Ureter (tissue), 1 donor: ENCODE data around the gene STK11IP. TPM values are rescaled to one million over a fixed set of nuclear protein-coding genes. Genes with fewer than 3 reads are reported as not detected.

Experiments
- DNase-seq: peaks from one replicate; pipeline ENCODE4 v3.0.0-alpha.2; 2020; ENCODE audit warnings: low spot score
- total RNA-seq: library from RNA; stranded (reverse); gene quantifications from one replicate; pipeline ENCODE4 v1.2.4, GENCODE V29; 2023
- donor health status: DM: yes; HTN: yes; CAD: no.

The STK11IP gene
- total RNA-seq, 1 donor from 2014 or later = 39.5 TPM

DNA sequence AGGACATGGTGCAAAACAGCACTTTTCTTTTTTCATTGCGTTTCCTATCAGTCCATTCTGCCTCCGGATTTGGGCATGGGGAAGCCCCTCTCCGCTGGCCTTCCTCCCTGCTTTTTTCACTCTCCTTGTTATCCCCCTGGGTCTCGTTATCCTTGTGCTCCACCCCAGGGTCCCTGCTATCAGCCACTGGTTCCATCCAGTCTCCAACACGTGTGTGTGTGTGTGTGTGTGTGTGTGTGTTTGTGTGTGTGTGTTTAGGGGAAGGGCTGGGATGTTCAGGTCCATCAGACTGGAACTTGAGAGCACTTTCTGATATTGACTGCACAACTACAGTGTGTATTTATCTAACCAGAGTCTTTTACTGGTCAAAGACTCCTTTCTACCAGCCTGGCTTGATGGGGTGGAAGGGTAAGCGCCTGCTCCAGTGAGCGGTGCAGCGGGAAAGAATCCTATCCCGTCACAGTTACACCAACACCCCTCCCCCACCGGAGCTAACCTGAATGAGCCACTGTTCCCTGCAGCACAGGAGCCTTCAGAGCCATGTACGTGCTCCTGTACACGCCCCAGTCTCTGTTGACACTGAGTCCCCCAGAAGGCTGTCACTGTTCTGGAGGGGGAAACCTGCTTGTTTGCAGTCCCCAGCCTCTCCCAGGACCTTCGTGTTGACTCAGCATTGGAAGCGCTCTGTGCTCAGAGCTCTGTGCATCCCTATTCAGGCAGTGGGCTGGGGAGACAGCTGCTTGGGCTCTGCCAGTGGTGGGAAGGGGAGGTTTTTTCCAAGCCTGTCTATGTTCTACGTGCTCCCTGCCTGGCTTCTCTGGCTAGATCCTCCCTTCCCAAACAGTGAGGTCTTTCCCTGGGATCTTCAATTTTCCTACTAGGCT lies 20.9 kb upstream of the STK11IP start:
- DNase-seq = no peak

DNA sequence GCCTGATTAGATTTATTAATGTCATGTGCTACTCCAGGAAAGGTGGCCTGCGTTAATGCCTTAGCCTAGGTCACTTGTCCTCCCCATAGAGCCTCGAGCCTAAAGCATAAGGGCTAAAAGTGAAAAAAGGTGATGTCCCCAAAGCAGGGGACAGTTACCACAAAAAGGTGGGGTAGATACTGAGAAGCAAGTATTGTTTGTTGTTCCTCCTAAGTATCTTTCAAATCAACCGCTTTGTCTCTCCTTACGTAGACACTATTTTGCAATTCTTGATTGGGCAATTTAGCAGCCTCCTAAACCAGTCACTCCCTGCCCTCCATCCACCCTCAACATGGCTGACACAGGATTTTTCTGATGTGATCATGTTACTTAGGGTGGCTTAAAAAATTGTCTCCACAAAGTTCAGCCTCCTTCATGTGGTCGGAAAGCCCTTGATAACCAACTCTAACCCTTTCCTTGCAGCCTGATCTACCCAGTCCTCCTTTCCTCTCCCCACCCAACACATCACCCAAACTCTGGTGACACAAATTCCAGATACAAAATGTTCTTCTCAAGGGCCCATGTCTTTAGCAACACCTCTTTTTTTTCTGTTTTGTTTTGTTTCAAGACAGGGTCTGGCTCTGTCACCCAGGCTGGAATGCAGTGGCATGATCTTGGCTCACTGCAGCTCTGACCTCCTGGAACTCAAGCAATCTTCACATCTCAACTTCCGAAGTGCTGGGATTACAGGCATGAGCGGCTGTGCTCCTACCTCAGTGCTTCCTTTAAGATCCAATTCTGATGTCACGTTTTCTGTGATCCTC lies 18.6 kb upstream of the STK11IP start:
- DNase-seq = no peak

DNA sequence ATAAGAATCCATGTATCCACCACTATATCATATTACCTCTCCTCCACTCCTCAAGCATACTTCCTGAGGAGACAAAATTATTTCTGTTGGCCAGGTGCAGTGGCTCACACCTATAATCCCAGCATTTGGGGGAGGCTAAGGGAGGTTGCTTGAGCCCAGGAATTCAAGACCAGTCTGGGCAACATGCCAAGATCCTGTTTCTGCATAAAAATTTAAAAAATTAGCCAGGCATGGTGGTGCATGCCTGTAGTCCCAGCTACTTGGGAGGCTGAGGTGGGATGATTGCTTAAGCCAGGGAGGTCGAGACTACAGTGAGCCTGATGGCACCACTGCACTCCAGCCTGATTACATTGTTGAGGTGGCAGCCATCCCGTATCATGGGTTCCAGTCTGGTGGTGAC lies 16.3 kb upstream of the STK11IP start:
- DNase-seq = no peak

DNA sequence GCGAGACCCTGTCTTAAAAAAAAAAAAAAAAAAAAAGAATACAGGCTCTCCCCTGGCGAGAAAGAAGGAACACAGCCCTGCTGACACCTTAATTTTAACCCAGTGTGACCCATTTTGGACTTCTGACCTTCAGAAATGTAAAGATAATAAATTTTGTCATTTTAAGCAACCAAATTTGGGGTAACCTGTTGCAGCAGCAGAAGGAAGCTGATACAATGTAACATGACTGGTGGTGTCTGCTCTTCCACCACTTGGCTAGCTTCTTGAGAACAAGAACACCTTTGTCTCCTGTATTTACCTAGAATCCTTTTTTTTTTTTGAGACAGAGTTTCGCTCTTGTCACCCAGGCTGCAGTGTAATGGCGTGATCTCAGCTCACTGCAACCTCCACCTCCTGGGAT lies 6.6 kb upstream of the STK11IP start:
- DNase-seq = no peak

DNA sequence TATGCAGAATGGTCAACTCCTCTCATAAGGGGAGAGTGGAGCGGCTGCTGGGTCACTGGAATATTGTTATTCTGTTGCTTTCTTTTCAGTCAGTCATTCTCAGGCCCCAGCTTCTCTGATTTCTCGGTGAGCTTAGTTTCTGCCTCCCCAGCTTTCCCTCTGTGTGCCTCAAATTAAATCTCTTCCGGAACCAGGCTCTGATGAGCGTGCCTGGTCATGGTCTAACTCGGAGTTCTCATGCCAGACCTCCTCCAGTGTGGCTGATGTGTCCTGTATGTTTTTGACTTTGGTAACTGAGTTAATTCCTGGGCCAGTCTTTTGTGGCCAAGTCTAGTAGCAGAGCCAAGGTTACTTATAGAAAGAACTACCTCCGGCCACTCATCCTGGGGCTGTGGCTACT lies 4.9 kb upstream of the STK11IP start:
- no peak for DNase-seq

DNA sequence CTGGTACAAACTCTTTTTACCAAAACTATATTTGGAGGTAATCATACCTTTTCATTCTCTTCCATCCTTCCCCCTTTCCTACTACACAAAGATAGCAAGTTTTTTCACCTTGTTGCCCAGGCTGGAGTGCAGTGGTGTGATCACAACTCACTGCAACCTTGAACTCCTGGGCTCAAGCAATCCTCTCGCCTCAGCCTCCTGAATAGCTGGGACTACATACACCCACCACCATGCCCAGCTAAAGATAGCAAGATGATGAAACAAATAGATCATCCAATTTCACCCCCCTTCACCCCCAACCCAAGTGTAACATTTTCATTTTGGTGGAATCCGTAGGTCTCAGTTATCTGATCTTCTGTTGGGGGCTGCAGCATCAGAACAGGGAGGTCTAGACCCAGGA lies 4.5 kb upstream of the STK11IP start:
- DNase-seq = no peak

DNA sequence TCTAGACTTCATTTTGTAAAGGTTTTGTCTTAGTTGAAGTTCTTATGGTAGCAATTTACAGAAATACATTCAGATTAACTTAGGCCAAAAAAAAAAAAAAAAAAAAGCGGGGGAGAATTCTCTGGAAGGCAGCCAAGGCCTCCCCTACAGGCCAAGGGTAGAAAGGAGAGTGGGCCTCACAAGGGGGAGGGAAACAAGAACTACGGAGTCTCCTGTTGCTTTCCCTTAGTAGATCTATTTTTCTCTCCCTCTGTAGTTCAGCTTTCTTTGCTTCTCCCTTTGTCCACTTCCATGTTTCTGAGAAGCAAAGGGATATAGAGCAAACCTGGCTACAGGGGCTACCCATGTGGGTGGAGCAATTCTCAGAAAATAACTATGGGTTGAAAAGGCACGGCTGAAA lies 2.4 kb upstream of the STK11IP start:
- no peak for DNase-seq

DNA sequence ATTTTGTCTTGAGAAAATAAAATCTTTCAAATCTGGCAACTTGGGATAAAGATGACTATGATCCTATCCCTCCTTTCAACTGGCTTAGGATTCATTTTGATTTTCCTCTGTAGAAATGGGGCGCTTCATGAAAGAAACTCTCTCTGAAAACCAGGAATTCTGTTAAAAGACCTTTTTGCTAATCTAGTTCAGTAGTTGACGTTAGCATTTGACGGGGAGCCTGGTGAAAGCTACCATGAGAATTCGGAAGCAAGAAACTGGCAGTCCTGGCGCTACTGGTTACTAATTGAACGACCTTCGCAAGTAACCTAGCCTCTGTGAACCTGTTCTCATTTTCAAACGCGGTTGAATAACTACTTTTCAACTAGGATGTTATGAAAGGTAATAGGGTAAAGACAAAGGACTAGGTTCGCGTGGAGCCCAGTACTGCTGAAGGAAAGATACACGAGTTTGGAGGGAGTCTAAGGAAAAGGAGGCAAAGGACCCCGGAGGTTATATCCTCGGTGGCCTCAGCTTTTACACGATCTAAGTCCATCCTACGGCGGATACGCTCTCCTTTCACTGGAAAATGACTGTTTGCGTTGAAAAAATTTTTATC lies 604 bp upstream of the STK11IP start:
- DNase-seq = no peak

DNA sequence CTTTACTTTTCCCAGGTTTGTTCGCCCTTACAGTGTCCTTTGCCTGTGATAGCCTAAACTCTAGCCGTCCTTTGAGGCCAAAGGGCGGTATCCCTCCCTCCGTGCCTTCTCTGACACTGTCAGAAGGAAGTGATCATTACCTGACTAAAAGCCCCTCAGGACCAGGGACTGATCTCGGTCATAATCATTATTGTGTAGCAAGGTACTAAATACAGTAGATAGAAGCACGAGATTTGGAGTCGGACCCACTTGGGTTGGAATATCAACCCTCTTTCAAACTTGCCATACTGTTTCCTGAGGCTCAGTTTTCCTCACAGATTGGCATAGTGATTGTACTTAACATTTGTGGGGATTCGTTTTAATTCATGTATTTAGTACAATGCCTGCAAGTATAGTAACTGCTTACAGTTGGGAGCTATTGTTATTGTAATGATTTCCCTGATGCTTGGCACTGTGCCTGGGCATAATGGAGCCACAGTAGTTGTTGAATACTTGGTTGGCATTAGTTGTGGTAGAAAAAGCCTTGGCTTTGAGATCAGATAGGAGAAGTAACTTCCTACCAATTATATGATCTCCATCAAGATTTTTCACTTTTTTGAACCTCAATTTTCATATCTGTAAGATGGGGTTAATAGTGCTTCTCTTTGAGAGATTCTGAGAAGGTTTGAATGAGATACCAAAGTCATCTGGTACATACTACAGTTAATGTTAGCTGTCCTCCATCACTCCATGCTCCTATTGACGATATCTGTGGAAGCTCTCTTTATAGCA lies 836 bp downstream of the STK11IP start:
- DNase-seq = no peak

DNA sequence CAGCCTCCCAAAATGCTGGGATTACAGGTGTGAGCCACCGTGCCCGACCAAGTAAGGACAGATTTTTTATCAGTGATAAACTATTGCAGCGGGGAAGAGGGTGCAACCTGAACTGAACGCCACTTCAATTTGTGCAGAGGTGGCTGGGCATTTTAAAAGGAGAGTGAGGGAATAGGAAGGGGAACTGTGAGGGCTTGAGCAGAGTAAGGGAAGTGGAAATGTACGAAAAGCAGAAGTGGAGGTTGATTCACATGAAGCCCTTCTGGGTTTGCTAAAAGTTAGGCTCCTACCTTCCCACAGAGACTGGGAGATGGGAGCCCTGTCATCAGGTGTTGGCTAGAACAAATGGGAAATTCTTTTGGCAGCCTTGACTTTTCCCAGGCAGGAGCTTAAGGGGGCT lies 6.1 kb downstream of the STK11IP start:
- no peak for DNase-seq

DNA sequence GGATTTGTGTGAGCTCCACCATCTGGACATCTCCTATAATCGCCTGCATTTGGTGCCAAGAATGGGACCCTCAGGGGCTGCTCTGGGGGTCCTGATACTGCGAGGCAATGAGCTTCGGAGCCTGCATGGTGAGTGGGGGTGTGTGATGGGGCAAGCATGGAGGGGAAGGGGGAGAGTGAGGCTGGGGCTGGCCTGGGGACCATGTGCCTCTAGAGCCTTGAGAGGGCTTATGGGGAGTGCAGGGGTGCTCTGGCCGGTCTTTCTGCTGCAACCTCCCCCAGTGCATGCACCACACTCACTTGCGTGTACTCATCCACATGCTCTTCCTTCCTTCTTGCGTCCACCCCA lies 7.9 kb downstream of the STK11IP start:
- no peak for DNase-seq

DNA sequence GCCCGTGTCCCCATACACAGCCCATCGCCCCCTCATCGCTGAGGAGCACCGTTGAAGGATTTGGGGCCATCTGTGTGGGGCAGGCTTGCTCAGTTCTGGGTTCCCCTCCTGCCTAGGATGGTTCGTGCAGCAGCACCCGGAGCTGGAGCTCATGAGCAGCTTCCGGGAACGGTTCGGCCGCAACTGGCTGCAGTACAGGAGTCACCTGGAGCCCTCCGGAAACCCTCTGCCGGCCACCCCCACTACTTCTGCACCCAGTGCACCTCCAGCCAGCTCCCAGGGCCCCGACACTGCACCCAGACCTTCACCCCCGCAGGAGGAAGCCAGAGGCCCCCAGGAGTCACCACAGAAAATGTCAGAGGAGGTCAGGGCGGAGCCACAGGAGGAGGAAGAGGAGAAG lies 10.3 kb downstream of the STK11IP start:
- no peak for DNase-seq

DNA sequence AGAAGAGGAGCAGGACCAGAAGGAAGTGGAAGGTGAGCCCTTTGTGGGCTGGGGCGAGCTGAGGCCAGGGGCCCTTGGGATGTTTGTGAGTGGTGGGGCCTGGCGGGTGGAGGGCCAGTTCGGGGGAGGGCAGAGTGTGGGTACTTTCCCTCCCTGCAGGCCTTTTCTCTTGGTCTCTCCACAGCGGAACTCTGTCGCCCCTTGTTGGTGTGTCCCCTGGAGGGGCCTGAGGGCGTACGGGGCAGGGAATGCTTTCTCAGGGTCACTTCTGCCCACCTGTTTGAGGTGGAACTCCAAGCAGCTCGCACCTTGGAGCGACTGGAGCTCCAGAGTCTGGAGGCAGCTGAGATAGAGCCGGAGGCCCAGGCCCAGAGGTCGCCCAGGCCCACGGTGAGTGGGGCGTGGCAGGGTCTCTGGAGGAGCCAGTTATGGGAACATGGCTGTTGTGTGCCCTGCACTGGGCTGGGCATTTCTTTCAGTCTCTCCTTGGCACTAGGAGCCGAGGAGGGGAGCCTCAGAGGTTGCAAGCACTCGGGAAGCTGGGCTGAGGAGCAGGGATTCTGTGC lies 10.8 kb downstream of the STK11IP start:
- DNase-seq = no peak

DNA sequence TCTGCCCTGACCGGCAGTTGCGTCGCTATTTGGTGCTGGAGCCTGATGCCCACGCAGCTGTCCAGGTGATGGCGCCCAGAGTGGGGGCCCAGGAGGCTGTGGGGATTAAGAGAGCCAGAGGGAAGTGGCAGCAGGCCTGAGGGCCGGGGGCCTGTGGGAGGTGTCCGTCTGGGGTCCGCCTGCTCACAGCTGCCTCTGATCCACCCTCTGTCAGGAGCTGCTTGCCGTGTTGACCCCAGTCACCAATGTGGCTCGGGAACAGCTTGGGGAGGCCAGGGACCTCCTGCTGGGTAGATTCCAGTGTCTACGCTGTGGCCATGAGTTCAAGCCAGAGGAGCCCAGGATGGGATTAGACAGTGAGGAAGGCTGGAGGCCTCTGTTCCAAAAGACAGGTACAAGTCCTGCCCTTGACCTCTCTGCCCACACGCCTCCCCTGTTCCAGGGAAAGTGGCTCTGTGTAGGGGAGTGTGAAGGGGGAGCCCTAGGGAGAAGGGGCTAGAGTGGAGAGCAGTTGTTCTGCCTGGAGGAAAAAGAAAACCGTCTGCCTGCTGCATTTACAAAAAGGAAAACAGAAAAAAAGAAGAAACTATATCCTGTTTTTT lies 11.6 kb downstream of the STK11IP start:
- no peak for DNase-seq

DNA sequence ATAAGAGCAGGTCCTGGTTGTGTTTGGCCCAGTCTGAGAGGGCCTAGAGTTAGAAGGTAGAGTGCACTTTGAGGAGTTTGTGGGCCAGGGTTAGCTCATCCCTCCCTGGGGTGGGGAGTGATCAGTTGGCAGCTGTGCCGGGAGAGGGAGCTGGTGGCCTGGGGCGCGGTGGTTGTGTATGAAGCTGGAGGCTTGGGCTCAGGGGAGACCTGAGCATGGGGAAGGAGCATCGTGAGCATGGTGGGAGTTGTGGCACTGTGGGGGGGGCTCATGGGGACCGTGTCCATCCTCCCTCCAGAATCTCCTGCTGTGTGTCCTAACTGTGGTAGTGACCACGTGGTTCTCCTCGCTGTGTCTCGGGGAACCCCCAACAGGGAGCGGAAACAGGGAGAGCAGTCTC lies 13.6 kb downstream of the STK11IP start:
- DNase-seq = no peak

DNA sequence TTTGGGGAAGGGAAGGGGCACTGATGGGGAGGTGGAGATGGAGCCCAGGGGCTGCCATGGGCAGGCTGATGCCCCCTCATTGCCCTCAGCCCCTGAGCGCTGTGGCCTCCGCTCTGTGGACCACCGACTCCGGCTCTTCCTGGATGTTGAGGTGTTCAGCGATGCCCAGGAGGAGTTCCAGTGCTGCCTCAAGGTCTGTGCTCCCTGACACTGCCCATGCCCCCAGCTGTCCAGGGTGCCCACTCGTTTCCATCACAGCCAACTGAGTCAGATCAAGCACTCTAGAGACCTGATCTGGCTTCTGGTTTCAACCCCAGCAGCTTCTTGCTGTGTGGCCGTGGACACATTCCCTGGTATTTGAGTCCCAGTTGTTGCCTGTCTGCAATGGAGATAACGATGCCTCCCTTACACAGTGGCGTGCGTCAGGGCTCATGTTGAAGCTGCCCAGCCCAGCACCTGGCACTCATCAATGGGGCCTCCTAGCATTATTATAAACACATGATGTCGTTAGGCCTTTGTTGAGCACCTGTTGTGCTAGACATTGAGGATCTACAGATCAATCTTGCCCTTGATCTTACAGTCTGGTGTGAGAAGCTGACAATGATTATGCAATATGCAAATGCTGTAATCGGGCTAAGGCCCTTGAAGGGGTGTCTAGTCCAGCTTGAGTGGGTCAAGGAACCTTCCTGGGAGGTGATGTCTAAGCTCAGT lies 14.4 kb downstream of the STK11IP start:
- DNase-seq = no peak

DNA sequence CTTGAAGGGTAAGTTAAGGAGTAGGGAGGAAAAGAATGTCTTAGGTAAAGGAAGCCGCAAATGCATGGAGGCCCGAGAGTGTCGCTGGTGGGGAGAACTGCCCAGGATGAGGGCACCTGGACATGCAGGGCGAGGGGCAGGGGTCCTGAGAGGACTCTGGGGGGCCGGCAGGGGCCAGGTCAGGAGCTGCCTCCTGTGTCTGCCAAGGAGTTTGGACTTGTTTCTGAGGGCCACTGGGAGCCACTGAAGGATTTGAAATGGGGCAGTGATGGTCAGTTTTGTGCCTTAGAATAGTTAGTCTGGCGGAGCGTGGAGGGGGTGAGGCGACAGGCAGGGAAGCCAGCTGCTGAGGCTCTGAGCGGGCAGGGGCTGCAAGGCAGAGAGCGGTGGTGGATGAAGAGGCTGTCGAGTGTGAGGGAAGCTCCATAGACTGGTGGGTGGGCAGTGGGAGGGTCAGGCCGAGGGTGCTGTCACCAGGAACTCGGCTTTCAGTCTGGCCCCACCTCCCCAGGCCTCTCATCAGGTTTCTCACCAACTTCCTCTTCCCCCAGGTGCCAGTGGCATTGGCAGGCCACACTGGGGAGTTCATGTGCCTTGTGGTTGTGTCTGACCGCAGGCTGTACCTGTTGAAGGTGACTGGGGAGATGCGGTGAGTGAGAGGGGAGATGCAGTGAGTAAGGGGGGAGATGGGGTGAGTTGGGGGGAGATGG lies 15.1 kb downstream of the STK11IP start:
- no peak for DNase-seq

DNA sequence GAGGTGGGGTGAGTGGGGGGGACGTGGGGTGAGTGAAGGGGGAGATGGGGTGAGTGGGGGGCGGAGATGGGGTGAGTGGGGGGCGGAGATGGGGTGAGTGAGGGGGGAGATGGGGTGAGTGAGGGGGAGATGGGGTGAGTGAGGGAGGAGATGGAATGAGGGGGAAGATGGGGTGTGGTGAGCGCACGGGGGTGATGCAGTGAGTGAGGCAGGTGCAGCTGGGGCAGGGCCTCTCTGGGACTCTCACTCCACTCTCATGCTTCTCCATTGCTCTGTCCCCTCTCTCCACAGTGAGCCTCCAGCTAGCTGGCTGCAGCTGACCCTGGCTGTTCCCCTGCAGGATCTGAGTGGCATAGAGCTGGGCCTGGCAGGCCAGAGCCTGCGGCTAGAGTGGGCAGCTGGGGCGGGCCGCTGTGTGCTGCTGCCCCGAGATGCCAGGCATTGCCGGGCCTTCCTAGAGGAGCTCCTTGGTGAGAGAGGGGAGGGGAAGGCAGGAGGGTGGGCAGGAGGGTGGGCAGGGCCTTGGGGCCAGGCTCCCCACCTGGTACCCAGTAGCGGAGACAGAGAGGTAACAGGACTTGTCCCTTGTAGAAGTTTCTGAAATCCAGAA lies 15.9 kb downstream of the STK11IP start:
- DNase-seq = no peak

DNA sequence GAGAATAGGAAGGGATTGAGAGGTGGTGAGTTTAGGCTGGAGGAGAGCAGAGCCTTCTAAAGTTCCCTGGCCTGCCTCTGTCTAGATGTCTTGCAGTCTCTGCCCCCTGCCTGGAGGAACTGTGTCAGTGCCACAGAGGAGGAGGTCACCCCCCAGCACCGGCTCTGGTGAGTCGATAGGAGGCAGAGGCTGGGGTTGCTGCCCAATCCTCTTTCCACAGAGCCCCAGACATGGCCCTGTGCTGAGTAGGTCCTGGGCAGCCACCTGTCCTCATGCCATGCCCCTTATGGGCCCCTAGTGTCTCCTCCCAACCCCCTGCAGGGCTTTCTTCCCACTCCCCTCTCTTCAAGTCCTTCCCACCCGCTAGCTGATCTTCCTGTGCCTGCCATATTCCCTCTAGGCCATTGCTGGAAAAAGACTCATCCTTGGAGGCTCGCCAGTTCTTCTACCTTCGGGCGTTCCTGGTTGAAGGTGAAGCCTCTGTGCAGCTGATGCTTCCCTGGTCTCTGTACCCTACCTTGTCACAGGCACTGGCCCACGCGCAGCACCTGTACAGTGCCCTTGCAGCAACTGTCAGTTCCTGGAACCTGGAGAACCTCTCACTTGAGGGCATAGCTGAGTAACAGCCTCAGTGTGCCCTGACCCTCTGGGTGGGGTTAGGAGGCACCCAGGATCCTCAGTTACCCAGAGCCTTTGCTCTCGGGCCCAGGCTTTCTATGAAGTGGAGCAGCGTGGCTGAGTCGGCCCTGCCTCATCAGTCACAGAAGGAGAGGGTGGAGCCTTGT lies 16.6 kb downstream of the STK11IP start:
- DNase-seq = no peak
